Measurements from ENCODE around the gene TMEM200B.
"Not testable (repeated sequence)": the region's sequence is repeated elsewhere in the genome, so short reads cannot be mapped to it uniquely, and the experiment has no call there.

DNA sequence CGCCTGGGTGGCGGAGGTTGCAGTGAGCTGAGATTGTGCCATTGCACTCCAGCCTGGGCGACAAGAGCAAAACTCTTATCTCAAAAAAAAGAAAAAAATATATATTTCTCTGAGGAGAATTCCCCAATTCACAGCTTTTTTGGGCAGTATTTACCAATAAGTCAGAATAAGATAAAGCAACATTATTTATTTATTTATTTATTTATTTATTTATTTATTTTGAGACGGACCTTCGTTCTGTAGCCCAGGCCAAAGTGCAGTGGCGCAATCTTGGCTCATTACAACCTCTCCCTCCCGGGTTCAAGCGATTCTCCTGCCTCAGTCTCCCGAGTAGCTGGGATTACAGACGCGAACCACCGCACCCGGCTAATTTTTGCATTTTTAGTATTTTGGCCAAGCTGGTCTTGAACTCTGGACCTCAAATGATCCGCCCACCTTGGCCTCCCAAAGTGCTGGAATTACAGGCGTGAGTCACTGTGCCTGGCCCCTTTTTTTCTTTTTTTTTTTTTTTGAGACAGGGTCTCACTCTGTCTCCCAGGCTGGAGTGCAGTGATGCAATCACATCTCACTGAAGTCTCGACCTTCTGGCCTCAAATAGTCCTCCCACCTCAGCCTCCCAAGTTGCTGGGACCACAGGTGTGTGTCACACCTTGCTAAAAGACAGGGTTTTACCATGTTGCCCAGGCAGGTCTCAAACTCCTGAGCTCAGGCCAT is 43.6 kb downstream of the TMEM200B start:
- TF ChIP-seq, protein P1, sequence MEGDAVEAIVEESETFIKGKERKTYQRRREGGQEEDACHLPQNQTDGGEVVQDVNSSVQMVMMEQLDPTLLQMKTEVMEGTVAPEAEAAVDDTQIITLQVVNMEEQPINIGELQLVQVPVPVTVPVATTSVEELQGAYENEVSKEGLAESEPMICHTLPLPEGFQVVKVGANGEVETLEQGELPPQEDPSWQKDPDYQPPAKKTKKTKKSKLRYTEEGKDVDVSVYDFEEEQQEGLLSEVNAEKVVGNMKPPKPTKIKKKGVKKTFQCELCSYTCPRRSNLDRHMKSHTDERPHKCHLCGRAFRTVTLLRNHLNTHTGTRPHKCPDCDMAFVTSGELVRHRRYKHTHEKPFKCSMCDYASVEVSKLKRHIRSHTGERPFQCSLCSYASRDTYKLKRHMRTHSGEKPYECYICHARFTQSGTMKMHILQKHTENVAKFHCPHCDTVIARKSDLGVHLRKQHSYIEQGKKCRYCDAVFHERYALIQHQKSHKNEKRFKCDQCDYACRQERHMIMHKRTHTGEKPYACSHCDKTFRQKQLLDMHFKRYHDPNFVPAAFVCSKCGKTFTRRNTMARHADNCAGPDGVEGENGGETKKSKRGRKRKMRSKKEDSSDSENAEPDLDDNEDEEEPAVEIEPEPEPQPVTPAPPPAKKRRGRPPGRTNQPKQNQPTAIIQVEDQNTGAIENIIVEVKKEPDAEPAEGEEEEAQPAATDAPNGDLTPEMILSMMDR (IDR thresholded peaks at IDR 0.05), result not testable (repeated sequence)
- TF ChIP-seq POLR2A (IDR thresholded peaks at IDR 0.05), result not testable (repeated sequence)
